ENCODE results near the gene USP2. TPM values are rescaled to one million over a fixed set of nuclear protein-coding genes. Genes with fewer than 3 reads are reported as not detected.

The USP2 gene
- total and polyA plus RNA-seq, 4 experiments from 2014 or later = 0.17 to 0.22 (median 0.21) TPM; not detected in 1

GRCh38 chr11:119373059-119373920 lies 8.2 kb downstream of the USP2 start:
- Mint-ChIP-seq H3K27ac (peak overlapping the region in 2 of 7 donors; percentile 29), H3K4me1 (peaks cover 7 to 20% (median 13%) of the 10 kb centered on the region in 4 donors), H3K9me3 (no peaks in the 10 kb centered on the region), H3K27me3 (peaks cover 0 to 12% of the 10 kb centered on the region in 2 donors), H3K36me3 (no peaks in the 10 kb centered on the region), H3K4me3 (no peak overlapping the region)
- intact Hi-C loops (cut with micrococcal nuclease) = no loop called here
- H3K4me3 ChIP-seq (ENCODE audit: low read length in 2 of 2) = no peak overlapping the region
- no peaks in the 10 kb centered on the region for H3K36me3 ChIP-seq (ENCODE audit: insufficient read depth, low read length)
- H3K4me1 ChIP-seq (ENCODE audit: insufficient read depth, low read length) = peaks cover 24% of the 10 kb centered on the region
- no peaks in the 10 kb centered on the region for H3K9me3 ChIP-seq (ENCODE audit: control insufficient read depth in 1 of 2, low read length in 2 of 2)
- peaks cover 4% of the 10 kb centered on the region for H3K27me3 ChIP-seq (ENCODE audit: insufficient read depth, low read length)
- no peak for DNase-seq
- ChIA-PET POLR2A (ENCODE audit: partially characterized antibody) (no interaction called here), CTCF (ENCODE audit: partially characterized antibody) (interaction anchor here (1.1 to 13.9 kb wide), 6 partner anchors 8 to 50 kb away, joined by 3 to 179 read pairs (median 6); partner anchors contain the start of gene USP2)
- H3K27ac ChIP-seq (ENCODE audit: low read depth, low read length) = no peak overlapping the region

DNA sequence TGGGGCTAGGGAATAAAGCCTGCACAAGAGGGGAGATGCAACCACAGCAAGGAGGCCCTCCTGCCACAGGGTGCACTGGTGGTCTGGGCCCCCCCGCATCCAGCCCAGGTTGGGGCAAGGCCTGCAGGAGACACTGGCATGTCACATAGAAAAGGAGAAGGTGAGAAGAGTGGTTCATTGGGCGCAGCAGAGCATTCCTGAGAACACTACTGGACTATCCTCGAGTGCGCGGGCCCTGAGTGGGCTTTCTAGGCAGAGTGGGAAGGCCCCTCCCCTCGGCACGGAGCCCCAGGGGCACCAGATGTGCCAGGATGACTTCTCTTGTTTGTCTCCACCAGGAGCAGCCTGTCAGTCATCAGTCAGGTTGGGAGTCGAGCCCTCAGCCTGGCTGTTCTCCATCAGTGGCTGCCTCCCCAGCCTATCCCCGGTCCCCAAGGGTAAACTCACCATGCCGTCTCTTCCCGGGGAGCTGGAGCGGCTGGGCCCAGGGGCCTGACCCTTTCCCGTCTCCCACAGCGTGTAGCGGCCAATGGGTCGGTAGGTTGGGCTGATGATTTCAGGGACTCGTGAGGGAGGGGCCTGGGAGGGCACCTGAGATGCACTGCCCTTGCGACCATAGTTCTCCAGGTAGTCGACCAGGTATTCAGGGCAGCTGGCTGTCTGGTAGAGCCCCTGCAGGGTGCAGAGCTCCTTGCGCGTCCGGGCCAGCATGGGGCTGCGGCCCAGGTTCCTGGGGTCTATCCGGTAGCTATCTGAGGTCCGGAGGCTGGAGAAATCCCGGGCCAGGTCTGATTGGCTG lies 9.0 kb downstream of the USP2 start:
- DNase-seq = no peak
- Histone ChIP-seq H3K4me3 (ENCODE audit: low read length in 2 of 2) (no peak overlapping the region), H3K27ac (ENCODE audit: low read depth, low read length) (no peak overlapping the region), H3K27me3 (ENCODE audit: insufficient read depth, low read length) (peaks cover 7% of the 10 kb centered on the region), H3K36me3 (ENCODE audit: insufficient read depth, low read length) (no peaks in the 10 kb centered on the region), H3K4me1 (ENCODE audit: insufficient read depth, low read length) (peaks cover 24% of the 10 kb centered on the region), H3K9me3 (ENCODE audit: control insufficient read depth in 1 of 2, low read length in 2 of 2) (no peaks in the 10 kb centered on the region)
- no peaks in the 10 kb centered on the region for H3K9me3 Mint-ChIP-seq
- H3K27ac Mint-ChIP-seq = no peak overlapping the region
- ChIA-PET POLR2A (ENCODE audit: partially characterized antibody) (no interaction called here), CTCF (ENCODE audit: partially characterized antibody) (interaction anchor here (1.4 to 13.9 kb wide), 5 partner anchors 9 to 49 kb away, joined by 4 to 179 read pairs (median 5); partner anchors contain the start of gene USP2)
- H3K27me3 Mint-ChIP-seq = peaks cover 4 to 17% of the 10 kb centered on the region in 2 donors
- H3K4me1 Mint-ChIP-seq = peaks cover 7 to 20% (median 13%) of the 10 kb centered on the region in 4 donors
- intact Hi-C loops (cut with micrococcal nuclease) = no loop called here
- H3K36me3 Mint-ChIP-seq = no peaks in the 10 kb centered on the region
- no peak overlapping the region for H3K4me3 Mint-ChIP-seq

DNA sequence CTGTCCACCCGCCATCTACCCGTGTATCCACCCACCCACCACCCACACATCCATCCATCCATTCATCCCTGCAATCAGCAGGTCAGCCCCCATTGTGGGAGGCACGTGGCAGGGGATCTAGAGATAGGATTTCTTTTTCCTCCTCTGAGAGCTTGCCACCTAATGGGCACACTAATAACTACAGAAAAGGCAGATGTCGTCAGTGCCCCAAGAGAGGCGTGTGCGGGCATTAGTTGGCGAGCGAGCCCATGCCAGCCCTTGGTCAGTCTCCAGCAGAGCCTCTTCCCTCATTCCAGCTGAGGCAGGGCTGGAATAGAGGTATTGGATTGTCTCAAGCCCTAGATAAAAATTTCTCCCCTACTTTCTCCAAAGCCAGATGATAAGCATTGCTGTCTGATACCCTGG lies 9.7 kb downstream of the USP2 start:
- no peak overlapping the region for H3K27ac ChIP-seq (ENCODE audit: low read depth, low read length)
- Mint-ChIP-seq H3K27me3 (peaks cover 10 to 23% of the 10 kb centered on the region in 2 donors), H3K4me3 (no peak overlapping the region), H3K9me3 (no peaks in the 10 kb centered on the region), H3K4me1 (peaks cover 7 to 20% (median 13%) of the 10 kb centered on the region in 4 donors), H3K36me3 (no peaks in the 10 kb centered on the region), H3K27ac (peak overlapping the region in 3 of 7 donors; percentile 23 to 63 (median 24))
- DNase-seq = no peak
- POLR2A ChIA-PET (ENCODE audit: partially characterized antibody) = no interaction called here
- H3K4me1 ChIP-seq (ENCODE audit: insufficient read depth, low read length) = peaks cover 24% of the 10 kb centered on the region
- no peaks in the 10 kb centered on the region for H3K36me3 ChIP-seq (ENCODE audit: insufficient read depth, low read length)
- no peak overlapping the region for H3K4me3 ChIP-seq (ENCODE audit: low read length in 2 of 2)
- H3K9me3 ChIP-seq (ENCODE audit: control insufficient read depth in 1 of 2, low read length in 2 of 2) = no peaks in the 10 kb centered on the region
- H3K27me3 ChIP-seq (ENCODE audit: insufficient read depth, low read length) = peaks cover 7% of the 10 kb centered on the region
- intact Hi-C loops (cut with micrococcal nuclease) = no loop called here
- CTCF ChIA-PET (ENCODE audit: partially characterized antibody) = interaction anchor here (1.6 to 2.0 kb wide), 3 partner anchors 9 to 33 kb away, joined by 4 to 17 read pairs (median 5); partner anchors contain the start of gene USP2

GRCh38 chr11:119371067-119371601 lies 10.4 kb downstream of the USP2 start:
- intact Hi-C loops (cut with micrococcal nuclease) = no loop called here
- CTCF ChIA-PET (ENCODE audit: partially characterized antibody) = interaction anchor here (0.5 to 2.0 kb wide), 5 partner anchors 13 to 161 kb away, joined by 3 to 17 read pairs (median 5); no protein-coding TSS in a partner anchor
- Histone ChIP-seq H3K27ac (ENCODE audit: low read depth, low read length) (no peak overlapping the region), H3K9me3 (ENCODE audit: control insufficient read depth in 1 of 2, low read length in 2 of 2) (no peaks in the 10 kb centered on the region), H3K4me3 (ENCODE audit: low read length in 2 of 2) (no peak overlapping the region), H3K4me1 (ENCODE audit: insufficient read depth, low read length) (peaks cover 24% of the 10 kb centered on the region), H3K36me3 (ENCODE audit: insufficient read depth, low read length) (no peaks in the 10 kb centered on the region), H3K27me3 (ENCODE audit: insufficient read depth, low read length) (peaks cover 7% of the 10 kb centered on the region)
- DNase-seq = no peak
- Mint-ChIP-seq H3K4me1 (peaks cover 7 to 20% (median 13%) of the 10 kb centered on the region in 4 donors), H3K27ac (peak overlapping the region in 4 of 7 donors; percentile 31 to 81 (median 66)), H3K9me3 (no peaks in the 10 kb centered on the region), H3K27me3 (peaks cover 15 to 30% of the 10 kb centered on the region in 2 donors), H3K36me3 (no peaks in the 10 kb centered on the region), H3K4me3 (no peak overlapping the region)
- POLR2A ChIA-PET (ENCODE audit: partially characterized antibody) = no interaction called here

DNA sequence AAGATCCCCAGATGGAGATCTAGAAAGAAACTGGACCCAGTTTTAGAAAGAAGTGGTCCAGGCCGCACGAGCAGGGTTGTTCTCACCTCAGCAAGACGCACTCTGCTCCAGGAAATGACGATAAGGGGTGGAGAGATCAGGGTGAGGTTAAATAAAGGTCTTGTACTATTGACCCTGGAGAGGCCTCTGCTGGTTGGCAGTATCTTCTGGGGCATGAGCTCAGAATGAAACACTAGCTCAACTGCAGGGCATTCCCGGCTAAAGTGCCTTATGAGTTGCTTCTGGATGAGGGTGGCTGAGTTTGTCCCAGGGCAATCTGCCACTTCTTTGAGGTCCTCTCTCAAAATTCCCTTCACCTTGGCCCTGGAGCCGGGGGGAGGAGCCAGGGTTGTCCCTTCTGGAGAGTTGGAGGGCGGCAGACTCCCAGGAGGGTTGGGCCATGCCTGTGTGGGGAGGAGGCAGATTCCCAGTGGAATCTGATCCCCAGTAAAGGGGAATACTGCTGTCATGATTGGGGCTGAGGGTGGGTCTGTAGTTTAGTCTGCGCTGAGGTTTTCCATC lies 10.9 kb downstream of the USP2 start:
- Histone ChIP-seq H3K27ac (ENCODE audit: low read depth, low read length) (no peak overlapping the region), H3K9me3 (ENCODE audit: control insufficient read depth in 1 of 2, low read length in 2 of 2) (no peaks in the 10 kb centered on the region), H3K36me3 (ENCODE audit: insufficient read depth, low read length) (no peaks in the 10 kb centered on the region), H3K27me3 (ENCODE audit: insufficient read depth, low read length) (peaks cover 7% of the 10 kb centered on the region), H3K4me3 (ENCODE audit: low read length in 2 of 2) (no peak overlapping the region), H3K4me1 (ENCODE audit: insufficient read depth, low read length) (peaks cover 24% of the 10 kb centered on the region)
- peak in 4 of 5 donors; percentile 28 to 63 (median 54) for DNase-seq
- intact Hi-C loops (cut with micrococcal nuclease) = no loop called here
- Mint-ChIP-seq H3K27me3 (peaks cover 18 to 31% of the 10 kb centered on the region in 2 donors), H3K4me3 (peak overlapping the region in 1 of 8 donors; percentile 45), H3K4me1 (peaks cover 7 to 20% (median 13%) of the 10 kb centered on the region in 4 donors), H3K27ac (peak overlapping the region; percentile 25 to 80 (median 52)), H3K9me3 (no peaks in the 10 kb centered on the region), H3K36me3 (no peaks in the 10 kb centered on the region)
- CTCF ChIA-PET (ENCODE audit: partially characterized antibody) = interaction anchor here (0.5 to 2.0 kb wide), 5 partner anchors 13 to 160 kb away, joined by 3 to 17 read pairs (median 5); no protein-coding TSS in a partner anchor
- POLR2A ChIA-PET (ENCODE audit: partially characterized antibody) = no interaction called here

DNA sequence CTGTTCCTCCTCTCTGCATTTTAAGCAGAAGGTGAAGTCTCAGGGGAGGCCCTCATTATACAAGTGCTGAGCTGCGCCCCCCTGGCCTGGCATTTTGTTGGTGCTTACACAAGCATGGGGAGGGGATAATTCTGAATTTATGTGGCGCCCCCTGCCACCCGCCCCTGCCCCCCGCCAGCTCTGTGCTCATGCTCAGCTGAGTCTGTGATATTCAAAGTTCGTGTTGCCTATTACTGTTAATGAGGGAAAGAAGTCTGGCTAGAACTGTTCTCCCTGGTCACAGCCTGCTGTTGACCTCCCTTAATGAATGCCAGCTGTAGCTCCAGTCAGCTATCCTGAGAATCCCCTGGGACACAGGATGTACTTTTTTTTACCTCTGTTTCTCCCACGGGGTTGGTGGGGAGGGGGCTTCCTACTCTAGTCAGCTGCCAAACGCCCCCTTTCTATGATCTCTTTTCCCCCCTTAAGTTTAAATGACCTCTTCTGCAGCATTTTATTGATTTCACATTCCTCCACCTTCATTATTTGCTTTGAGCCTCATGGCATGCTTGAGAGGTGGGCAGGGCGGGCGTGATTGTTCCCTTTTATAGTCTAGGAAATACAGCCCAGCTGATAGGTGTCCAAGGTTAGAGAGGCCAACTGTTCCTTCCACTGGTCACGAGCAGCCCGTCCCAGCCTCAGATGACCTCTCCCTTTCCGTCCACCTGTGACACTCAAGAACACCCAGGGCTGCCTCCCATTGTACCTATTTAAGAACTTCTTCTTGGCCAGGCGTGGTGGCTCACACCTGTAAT lies 12.2 kb downstream of the USP2 start:
- DNase-seq = no peak
- H3K27me3 Mint-ChIP-seq = peaks cover 26 to 42% of the 10 kb centered on the region in 2 donors
- H3K4me3 ChIP-seq (ENCODE audit: low read length in 2 of 2) = no peak overlapping the region
- no peak overlapping the region for H3K27ac ChIP-seq (ENCODE audit: low read depth, low read length)
- no peaks in the 10 kb centered on the region for H3K36me3 ChIP-seq (ENCODE audit: insufficient read depth, low read length)
- no peaks in the 10 kb centered on the region for H3K9me3 ChIP-seq (ENCODE audit: control insufficient read depth in 1 of 2, low read length in 2 of 2)
- H3K4me1 ChIP-seq (ENCODE audit: insufficient read depth, low read length) = peaks cover 28% of the 10 kb centered on the region
- H3K4me1 Mint-ChIP-seq = peaks cover 11 to 27% (median 18%) of the 10 kb centered on the region in 4 donors
- no peak overlapping the region for H3K4me3 Mint-ChIP-seq
- intact Hi-C loops (cut with micrococcal nuclease) = no loop called here
- peaks cover 20% of the 10 kb centered on the region for H3K27me3 ChIP-seq (ENCODE audit: insufficient read depth, low read length)
- no peak overlapping the region for H3K27ac Mint-ChIP-seq
- no peaks in the 10 kb centered on the region for H3K36me3 Mint-ChIP-seq
- POLR2A ChIA-PET (ENCODE audit: partially characterized antibody) = no interaction called here
- CTCF ChIA-PET (ENCODE audit: partially characterized antibody) = interaction anchor here (1.1 to 4.0 kb wide), 2 partner anchors 12 to 13 kb away, joined by 3 to 25 read pairs; partner anchors contain the start of gene USP2
- no peaks in the 10 kb centered on the region for H3K9me3 Mint-ChIP-seq

Measured in CD4-positive, alpha-beta memory T cell (primary cell).